GM19395 (cell line): ENCODE results near the gene TAAR9.

Experiments
- ATAC-seq: cut with Tn5 transposase; IDR thresholded peaks from one replicate; pipeline ENCODE4 v1.9.1; 2021; ENCODE audit warnings: mild to moderate bottlenecking, moderate library complexity; ENCODE audit not compliant: unreplicated experiment

Gene TAAR9

DNA sequence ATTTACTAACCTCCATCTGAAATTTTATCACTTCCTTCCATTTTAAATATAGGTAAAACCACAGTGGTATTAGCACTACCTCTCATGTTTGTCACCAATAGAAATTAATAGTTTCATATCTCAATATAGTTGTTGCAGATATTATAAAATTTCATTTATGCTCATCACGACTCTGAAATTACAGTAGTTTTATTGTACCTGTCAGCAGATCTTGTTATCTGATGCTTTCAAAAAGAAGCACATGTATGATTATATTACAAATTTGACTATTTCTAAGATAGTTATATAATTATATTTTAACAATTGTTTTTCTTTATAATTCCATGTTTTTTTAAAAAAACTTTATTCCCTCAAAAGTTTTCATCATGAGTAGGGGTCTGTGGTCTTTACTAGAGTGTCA is 46.6 kb downstream of the TAAR9 start:
- no peak for ATAC-seq

DNA sequence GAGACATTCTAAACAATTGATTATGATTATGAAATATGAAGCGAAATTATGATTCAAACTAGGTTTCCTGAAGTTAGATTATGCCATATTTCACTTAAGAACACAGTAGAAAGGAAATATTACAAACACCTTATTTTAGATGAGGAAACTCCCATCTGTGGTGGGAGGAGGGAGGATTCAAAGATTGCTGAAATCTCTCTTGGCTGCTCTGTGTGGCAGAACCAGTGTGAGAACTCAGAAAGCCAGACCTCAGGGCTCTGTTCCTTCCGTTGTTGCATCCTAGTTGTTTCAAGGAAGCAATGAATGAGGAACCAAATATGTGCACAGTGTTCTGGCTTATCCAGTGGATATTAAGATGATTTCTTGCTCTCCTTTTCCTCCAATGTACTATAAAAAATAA is 49.3 kb downstream of the TAAR9 start:
- ATAC-seq, result no peak
